Transverse colon (tissue), 4 donors: Measurements from ENCODE around the gene GPR143. TPM values are rescaled to one million over a fixed set of nuclear protein-coding genes. Genes with fewer than 3 reads are reported as not detected.

Experiments used
- DNase-seq: peaks from one replicate; pipeline ENCODE4 v3.0.0-alpha.2; 2019
- H3K27ac ChIP-seq, 4 donors: fragments of 200-600 bp; sonication (generic); 2 replicates each; pipeline ENCODE4 v1.5.1; 2016 to 2018; ENCODE audit warnings: inconsistent platforms in 4 of 4
- H3K27me3 ChIP-seq: fragments of 200-600 bp; sonication (generic); 2 replicates; pipeline ENCODE4 v1.5.1; 2017; ENCODE audit warnings: inconsistent platforms
- H3K36me3 ChIP-seq, 4 donors: fragments of 200-600 bp; sonication (generic); 2 replicates each; pipeline ENCODE4 v1.5.1; 2017 to 2019; ENCODE audit warnings: inconsistent platforms in 4 of 4
- H3K4me1 ChIP-seq, 4 donors: fragments of 200-600 bp; sonication (generic); 2 replicates each; pipeline ENCODE4 v1.5.1; 2017 to 2020; ENCODE audit warnings: inconsistent platforms in 4 of 4
- H3K4me3 ChIP-seq, 4 donors: fragments of 200-600 bp; sonication (generic); 1 replicate in 1 of 4; 2 replicates in 3 of 4; pipeline versions ENCODE4 v1.5.1 to v1.6.1; 2017 to 2019; ENCODE audit warnings: inconsistent platforms in 4 of 4
- H3K9me3 ChIP-seq, 2 donors: fragments of 200-600 bp; sonication (generic); 2 replicates each; pipeline ENCODE4 v1.5.1; 2017 to 2019; ENCODE audit warnings: inconsistent platforms in 2 of 2
- EP300 ChIP-seq: sonication (generic); formaldehyde crosslinking; IDR thresholded peaks from one replicate; pipeline ENCODE4 v1.6.1; 2017; ENCODE audit warnings: antibody characterized with exemption, low read depth
- POLR2A ChIP-seq: fragments of 450-650 bp; IDR thresholded peaks from one replicate; pipeline ENCODE4 v1.6.1; 2016; ENCODE audit warnings: antibody characterized with exemption, mild to moderate bottlenecking, moderate library complexity
- POLR2AphosphoS5 ChIP-seq, 3 donors: sonication (generic); formaldehyde crosslinking; IDR thresholded peaks; one replicate each; pipeline ENCODE4 v1.6.1; 2016; ENCODE audit warnings: antibody characterized with exemption in 3 of 3
- WGBS, 2 donors: methylation state at CpG; one replicate each; pipeline ENCODE4 v1.1.5; 2018; ENCODE audit warnings: low coverage in 1 of 2; 5-methylcytosine and 5-hydroxymethylcytosine counted together
- in situ Hi-C, 4 donors: fragments of 200-750 bp; cut with MboI; loops; one replicate each; pipeline versions ENCODE4 v1.15.0 to v1.15.1; 2017; ENCODE audit warnings: low sequenced_read_pairs in 3 of 4, low pct_ligation_motif_present in 1 of 4, low pct_unique_long_range_greater_than_20kb in 1 of 4
- intact Hi-C: fragments of 100-400 bp; cut with DNase I; formaldehyde crosslinking; loops from one replicate; pipeline ENCODE4 v1.15.1; 2023; ENCODE audit warnings: low total_unique reads
- total RNA-seq, 4 donors: library from RNA; depleted of rRNA; stranded (reverse); fragments of >200 nt; gene quantifications; one replicate each; pipeline ENCODE4 v1.1.0, GENCODE V29; 2016
- TF ChIP-seq, protein P1 (sequence below), 5 experiments: fragments of 200-600 bp in 3 of 5; fragments of 450-650 bp in 2 of 5; sonication (generic) in 3 of 5; IDR thresholded peaks; 1 replicate in 2 of 5; 2 replicates in 3 of 5; pipeline ENCODE4 v1.5.1; 2016 to 2017; ENCODE audit warnings: antibody characterized with exemption in 5 of 5, inconsistent platforms in 3 of 5, mild to moderate bottlenecking in 2 of 5, moderate library complexity in 1 of 5

GPR143 gene
- total RNA-seq, 4 donors from 2014 or later: 1.1 to 1.6 TPM; not detected in 2

DNA sequence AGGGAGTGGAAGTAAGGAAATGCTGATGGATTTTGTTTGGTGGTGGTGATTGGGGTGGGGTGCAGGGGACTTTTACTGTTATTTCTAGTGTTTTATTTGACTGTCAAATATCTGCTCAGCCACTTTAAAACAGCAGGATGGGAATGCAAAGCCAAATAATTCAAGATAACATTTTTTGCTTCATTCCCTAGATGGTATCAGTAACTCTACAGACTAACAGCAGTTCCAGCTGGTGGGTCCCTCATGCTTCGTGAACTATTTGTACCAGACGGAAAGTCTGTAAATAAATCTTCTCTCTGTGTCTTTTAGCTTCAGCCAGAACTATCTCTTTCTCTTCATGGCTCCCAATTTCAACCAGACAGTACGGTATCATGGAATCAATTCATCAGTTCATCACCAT, 27.5 kb downstream of the GPR143 start:
- intact Hi-C loops (no loop called here), in situ Hi-C loops (no loop called here)
- no peak overlapping the region for H3K27ac ChIP-seq
- TF ChIP-seq EP300 (no peak), POLR2A (no peak), POLR2AphosphoS5 (IDR thresholded peaks at IDR 0.05) (no peak)
- TF ChIP-seq, protein P1, sequence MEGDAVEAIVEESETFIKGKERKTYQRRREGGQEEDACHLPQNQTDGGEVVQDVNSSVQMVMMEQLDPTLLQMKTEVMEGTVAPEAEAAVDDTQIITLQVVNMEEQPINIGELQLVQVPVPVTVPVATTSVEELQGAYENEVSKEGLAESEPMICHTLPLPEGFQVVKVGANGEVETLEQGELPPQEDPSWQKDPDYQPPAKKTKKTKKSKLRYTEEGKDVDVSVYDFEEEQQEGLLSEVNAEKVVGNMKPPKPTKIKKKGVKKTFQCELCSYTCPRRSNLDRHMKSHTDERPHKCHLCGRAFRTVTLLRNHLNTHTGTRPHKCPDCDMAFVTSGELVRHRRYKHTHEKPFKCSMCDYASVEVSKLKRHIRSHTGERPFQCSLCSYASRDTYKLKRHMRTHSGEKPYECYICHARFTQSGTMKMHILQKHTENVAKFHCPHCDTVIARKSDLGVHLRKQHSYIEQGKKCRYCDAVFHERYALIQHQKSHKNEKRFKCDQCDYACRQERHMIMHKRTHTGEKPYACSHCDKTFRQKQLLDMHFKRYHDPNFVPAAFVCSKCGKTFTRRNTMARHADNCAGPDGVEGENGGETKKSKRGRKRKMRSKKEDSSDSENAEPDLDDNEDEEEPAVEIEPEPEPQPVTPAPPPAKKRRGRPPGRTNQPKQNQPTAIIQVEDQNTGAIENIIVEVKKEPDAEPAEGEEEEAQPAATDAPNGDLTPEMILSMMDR (IDR thresholded peaks at IDR 0.05): no peak
- no peak overlapping the region for H3K4me3 ChIP-seq
- no peaks in the 10 kb centered on the region for H3K27me3 ChIP-seq
- no peaks in the 10 kb centered on the region for H3K9me3 ChIP-seq
- no peaks in the 10 kb centered on the region for H3K36me3 ChIP-seq
- WGBS, 2 donors: 74 to 76% methylated on average over 2 to 3 of the region's 3 CpGs
- DNase-seq: no peak
- no peaks in the 10 kb centered on the region for H3K4me1 ChIP-seq

DNA sequence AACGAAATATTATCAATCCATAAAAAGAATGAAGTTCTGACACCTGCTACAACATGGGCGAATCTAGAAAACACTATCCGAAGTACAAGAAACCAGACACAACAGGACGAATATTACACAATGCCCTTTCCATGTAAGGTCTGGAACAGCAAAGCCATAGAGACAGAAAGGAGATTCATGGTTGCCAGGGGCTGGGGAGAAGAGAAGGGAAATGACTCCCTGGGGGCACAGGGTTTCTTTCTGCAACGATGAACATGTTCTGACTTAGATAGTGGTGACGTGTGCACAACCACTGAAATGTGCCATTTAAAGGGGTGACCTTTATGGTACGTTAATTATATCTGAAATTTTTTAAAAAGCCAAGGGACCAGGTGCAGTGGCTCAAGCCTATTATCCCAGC, 28.3 kb downstream of the GPR143 start:
- Histone ChIP-seq H3K27ac (no peak overlapping the region), H3K9me3 (no peaks in the 10 kb centered on the region), H3K4me1 (no peaks in the 10 kb centered on the region), H3K4me3 (no peak overlapping the region), H3K36me3 (no peaks in the 10 kb centered on the region), H3K27me3 (no peaks in the 10 kb centered on the region)
- intact Hi-C loops (no loop called here), in situ Hi-C loops (no loop called here)
- no peak for DNase-seq
- TF ChIP-seq POLR2AphosphoS5 (IDR thresholded peaks at IDR 0.05) (no peak), POLR2A (no peak), EP300 (no peak)
- TF ChIP-seq, protein P1 (IDR thresholded peaks at IDR 0.05): no peak
- WGBS, 2 donors: 77% methylated on average over 7 of the region's 7 CpGs; no CpG with 5 or more reads in 1 of the 2 donors

DNA sequence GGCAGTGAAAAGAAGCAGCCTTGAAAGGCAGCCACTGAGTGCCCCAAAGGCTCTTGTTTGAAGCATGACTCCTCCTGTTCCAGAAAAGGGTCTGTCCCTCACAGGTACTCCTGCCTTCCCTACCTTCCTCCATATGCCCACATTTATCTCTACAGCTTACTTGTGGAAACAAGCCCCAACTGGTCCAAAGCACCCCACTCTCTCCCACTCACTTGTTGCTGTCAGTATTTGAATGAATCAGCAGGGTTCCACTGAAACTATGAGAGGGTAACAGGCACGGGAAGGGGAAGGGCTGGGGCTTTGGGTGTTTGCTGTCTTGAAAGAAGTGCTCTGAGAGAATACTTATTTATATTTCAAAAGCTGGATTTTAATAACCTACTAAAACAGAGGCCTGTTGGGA, 34.9 kb downstream of the GPR143 start:
- Histone ChIP-seq H3K9me3 (no peaks in the 10 kb centered on the region), H3K27ac (no peak overlapping the region), H3K4me1 (no peaks in the 10 kb centered on the region), H3K27me3 (no peaks in the 10 kb centered on the region), H3K36me3 (no peaks in the 10 kb centered on the region), H3K4me3 (no peak overlapping the region)
- 64% methylated on average over 1 of the region's 1 CpG; no CpG with 5 or more reads in 1 of the 2 donors for WGBS, 2 donors
- TF ChIP-seq EP300 (no peak), POLR2AphosphoS5 (IDR thresholded peaks at IDR 0.05) (no peak), POLR2A (no peak)
- TF ChIP-seq, protein P1 (IDR thresholded peaks at IDR 0.05): no peak
- no peak for DNase-seq
- intact Hi-C loops: no loop called here
- in situ Hi-C loops: no loop called here

DNA sequence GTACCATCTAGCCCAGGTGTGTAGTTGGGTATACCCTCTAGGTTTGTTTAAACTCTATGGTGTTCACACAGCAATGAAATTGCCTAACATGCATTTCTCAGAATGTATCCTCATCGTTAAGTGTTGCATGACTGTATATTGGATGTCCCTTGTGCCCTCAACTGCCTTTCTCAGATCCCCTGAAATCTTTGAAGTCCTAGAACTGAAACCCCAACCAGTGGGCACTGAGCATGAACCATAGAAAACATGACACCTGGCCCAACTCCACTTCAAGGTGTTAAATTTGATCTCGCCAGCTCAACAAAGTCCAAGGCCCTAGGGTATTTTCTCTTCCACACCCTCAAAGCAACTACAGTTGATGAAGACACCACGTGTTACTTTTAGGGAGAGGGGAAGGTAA, 35.6 kb downstream of the GPR143 start:
- Histone ChIP-seq H3K4me3 (no peak overlapping the region), H3K36me3 (no peaks in the 10 kb centered on the region), H3K27me3 (no peaks in the 10 kb centered on the region), H3K4me1 (no peaks in the 10 kb centered on the region), H3K27ac (no peak overlapping the region), H3K9me3 (no peaks in the 10 kb centered on the region)
- no peak for DNase-seq
- WGBS, 2 donors: 79% methylated on average over 3 of the region's 3 CpGs; no CpG with 5 or more reads in 1 of the 2 donors
- intact Hi-C loops (no loop called here), in situ Hi-C loops (no loop called here)
- no peak for TF ChIP-seq EP300
- no peak for TF ChIP-seq POLR2AphosphoS5 (IDR thresholded peaks at IDR 0.05)
- TF ChIP-seq, protein P1 (IDR thresholded peaks at IDR 0.05): no peak
- no peak for TF ChIP-seq POLR2A
